Vagina (tissue), 2 donors: ENCODE data around the gene ARPC5L. TPM values are rescaled to one million over a fixed set of nuclear protein-coding genes. Genes with fewer than 3 reads are reported as not detected.

Experiments used
- DNase-seq, 2 donors: peaks; one replicate each; pipeline ENCODE4 v3.0.0-alpha.2; 2017; ENCODE audit errors: extremely low spot score in 2 of 2
- H3K27ac ChIP-seq: fragments of 200-600 bp; sonication (generic); one replicate; pipeline ENCODE4 v1.5.1; 2019
- H3K27me3 ChIP-seq: fragments of 200-600 bp; sonication (generic); one replicate; pipeline ENCODE4 v1.5.1; 2019
- H3K36me3 ChIP-seq, 2 donors: fragments of 200-600 bp; sonication (generic); one replicate each; pipeline ENCODE4 v1.5.1; 2017 to 2019
- H3K4me1 ChIP-seq: fragments of 200-600 bp; sonication (generic); one replicate; pipeline ENCODE4 v1.5.1; 2019
- H3K4me3 ChIP-seq, 2 donors: fragments of 200-600 bp; sonication (generic); 1 replicate in 1 of 2; 2 replicates in 1 of 2; pipeline ENCODE4 v1.5.1; 2016 to 2019
- H3K9me3 ChIP-seq: fragments of 200-600 bp; sonication (generic); one replicate; pipeline ENCODE4 v1.5.1; 2019
- CTCF ChIP-seq, 3 experiments: fragments of 450-650 bp in 2 of 3; fragments of 200-600 bp in 1 of 3; sonication (generic) in 1 of 3; IDR thresholded peaks; one replicate each; pipeline ENCODE4 v1.5.1; 2017 to 2019; ENCODE audit warnings: antibody characterized with exemption in 3 of 3, mild to moderate bottlenecking in 2 of 3, moderate library complexity in 2 of 3
- POLR2A ChIP-seq, 2 donors: fragments of 450-650 bp; IDR thresholded peaks; one replicate each; pipeline ENCODE4 v1.6.1; 2017; ENCODE audit warnings: antibody characterized with exemption in 2 of 2, mild to moderate bottlenecking in 2 of 2, moderate library complexity in 2 of 2
- POLR2AphosphoS5 ChIP-seq, 2 donors: sonication (generic); formaldehyde crosslinking; IDR thresholded peaks; one replicate each; pipeline ENCODE4 v1.9.0; 2017; ENCODE audit warnings: antibody characterized with exemption in 2 of 2, mild to moderate bottlenecking in 2 of 2, low read depth in 1 of 2; ENCODE audit not compliant: insufficient read depth in 1 of 2
- intact Hi-C: fragments of 100-400 bp; cut with DNase I; formaldehyde crosslinking; loops from one replicate; pipeline ENCODE4 v1.15.1; 2023
- total RNA-seq: library from RNA; depleted of rRNA; stranded (reverse); fragments of >200 nt; gene quantifications from one replicate; pipeline ENCODE4 v1.2.3, GENCODE V29; 2016

Gene ARPC5L
- total RNA-seq, 1 donor from 2014 or later, result 28.5 TPM

DNA sequence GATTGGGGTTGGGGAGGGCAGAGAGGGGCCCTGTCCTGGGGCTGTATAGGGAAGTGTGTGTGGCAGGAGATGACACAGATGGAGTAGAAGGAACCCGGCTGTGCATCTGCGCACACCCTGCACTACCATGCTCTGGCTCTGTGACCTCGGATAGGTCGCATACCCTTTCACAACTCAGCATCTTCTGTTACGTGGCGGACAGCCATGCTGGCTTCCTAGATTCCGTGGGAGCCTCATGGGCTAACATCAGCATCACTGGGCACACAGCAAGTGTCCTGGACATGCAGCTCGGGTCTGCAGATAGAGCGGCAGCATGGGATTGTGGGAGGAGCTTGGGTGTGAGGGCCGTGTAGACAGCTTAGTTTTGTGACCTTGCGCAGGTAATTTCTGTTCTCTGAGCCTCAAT lies 9.2 kb downstream of the ARPC5L start:
- H3K36me3 ChIP-seq, result peaks cover 0 to 30% of the 10 kb centered on the region in 2 donors
- no peaks in the 10 kb centered on the region for H3K9me3 ChIP-seq
- no peak for DNase-seq
- peaks cover 62% of the 10 kb centered on the region for H3K4me1 ChIP-seq
- intact Hi-C loops, result no loop called here
- peak overlapping the region; percentile 57 to 98 for H3K4me3 ChIP-seq
- H3K27me3 ChIP-seq, result no peaks in the 10 kb centered on the region
- peak overlapping the region; percentile 84 for H3K27ac ChIP-seq
- TF ChIP-seq POLR2A (IDR thresholded peaks at IDR 0.05), result no peak
- no peak for TF ChIP-seq POLR2AphosphoS5 (IDR thresholded peaks at IDR 0.05; ENCODE audit: insufficient read depth in 1 of 2, low read depth in 1 of 2)
- no peak for TF ChIP-seq CTCF (IDR thresholded peaks at IDR 0.05)

DNA sequence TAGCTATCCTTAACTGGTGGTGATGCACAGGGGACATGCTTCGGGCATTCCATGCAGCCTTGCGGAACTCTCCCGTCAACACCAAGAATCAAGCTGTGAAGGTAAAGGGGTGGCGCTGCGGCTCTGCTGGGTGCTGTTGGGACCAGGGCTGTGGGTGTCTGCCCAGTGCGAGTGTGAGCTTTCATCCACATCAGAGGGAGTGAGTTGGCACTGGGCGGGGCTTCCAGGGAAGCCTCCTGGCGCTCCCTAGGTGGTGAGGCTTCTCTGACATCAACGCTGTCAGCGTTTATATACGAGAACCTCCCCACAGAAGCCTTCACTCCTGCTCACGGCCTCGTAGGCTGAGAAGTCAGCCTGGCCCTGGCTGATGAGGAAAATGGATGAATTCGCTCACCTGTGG lies 11.7 kb downstream of the ARPC5L start:
- TF ChIP-seq POLR2AphosphoS5 (IDR thresholded peaks at IDR 0.05; ENCODE audit: insufficient read depth in 1 of 2, low read depth in 1 of 2), result no peak
- no peak for TF ChIP-seq CTCF (IDR thresholded peaks at IDR 0.05)
- no peak for TF ChIP-seq POLR2A (IDR thresholded peaks at IDR 0.05)
- Histone ChIP-seq H3K4me3 (no peak overlapping the region), H3K36me3 (peaks cover 0 to 37% of the 10 kb centered on the region in 2 donors), H3K4me1 (peaks cover 52% of the 10 kb centered on the region), H3K9me3 (no peaks in the 10 kb centered on the region), H3K27ac (no peak overlapping the region), H3K27me3 (no peaks in the 10 kb centered on the region)
- DNase-seq, result no peak
- intact Hi-C loops, result no loop called here

- Histone ChIP-seq H3K9me3 (no peaks in the 10 kb centered on the region), H3K4me3 (no peak overlapping the region), H3K4me1 (peaks cover 40% of the 10 kb centered on the region), H3K36me3 (peaks cover 0 to 47% of the 10 kb centered on the region in 2 donors), H3K27me3 (no peaks in the 10 kb centered on the region), H3K27ac (no peak overlapping the region)
- intact Hi-C loops, result no loop called here
- TF ChIP-seq CTCF (IDR thresholded peaks at IDR 0.05) (no peak), POLR2A (IDR thresholded peaks at IDR 0.05) (no peak), POLR2AphosphoS5 (IDR thresholded peaks at IDR 0.05; ENCODE audit: insufficient read depth in 1 of 2, low read depth in 1 of 2) (no peak)
- DNase-seq, result no peak
Measured at GRCh38 chr9:124875501-124875900, 13.6 kb downstream of the ARPC5L start.

GRCh38 chr9:124877021-124877782 lies 15.3 kb downstream of the ARPC5L start:
- Histone ChIP-seq H3K4me1 (peaks cover 23% of the 10 kb centered on the region), H3K36me3 (peaks cover 0 to 57% of the 10 kb centered on the region in 2 donors), H3K27ac (no peak overlapping the region), H3K27me3 (no peaks in the 10 kb centered on the region), H3K4me3 (no peak overlapping the region), H3K9me3 (no peaks in the 10 kb centered on the region)
- DNase-seq, result no peak
- intact Hi-C loops, result no loop called here
- TF ChIP-seq CTCF (IDR thresholded peaks at IDR 0.05) (no peak), POLR2AphosphoS5 (IDR thresholded peaks at IDR 0.05; ENCODE audit: insufficient read depth in 1 of 2, low read depth in 1 of 2) (no peak), POLR2A (IDR thresholded peaks at IDR 0.05) (no peak)

- Histone ChIP-seq H3K27me3 (no peaks in the 10 kb centered on the region), H3K4me3 (no peak overlapping the region), H3K27ac (no peak overlapping the region), H3K36me3 (peaks cover 0 to 64% of the 10 kb centered on the region in 2 donors), H3K4me1 (peaks cover 14% of the 10 kb centered on the region), H3K9me3 (no peaks in the 10 kb centered on the region)
- no peak for DNase-seq
- intact Hi-C loops, result no loop called here
- TF ChIP-seq POLR2AphosphoS5 (IDR thresholded peaks at IDR 0.05; ENCODE audit: insufficient read depth in 1 of 2, low read depth in 1 of 2) (no peak), POLR2A (IDR thresholded peaks at IDR 0.05) (no peak), CTCF (IDR thresholded peaks at IDR 0.05) (no peak)
Measured at GRCh38 chr9:124878021-124878420, 16.1 kb downstream of the ARPC5L start.
